ENCODE data around the gene KIF16B. TPM values are rescaled to one million over a fixed set of nuclear protein-coding genes. Genes with fewer than 3 reads are reported as not detected.
"Not testable (repeated sequence)": the region's sequence is repeated elsewhere in the genome, so short reads cannot be mapped to it uniquely, and the experiment has no call there.

The KIF16B gene
- total and polyA plus RNA-seq, 8 donors, result 5.0 to 59.8 (median 24.2) TPM

DNA sequence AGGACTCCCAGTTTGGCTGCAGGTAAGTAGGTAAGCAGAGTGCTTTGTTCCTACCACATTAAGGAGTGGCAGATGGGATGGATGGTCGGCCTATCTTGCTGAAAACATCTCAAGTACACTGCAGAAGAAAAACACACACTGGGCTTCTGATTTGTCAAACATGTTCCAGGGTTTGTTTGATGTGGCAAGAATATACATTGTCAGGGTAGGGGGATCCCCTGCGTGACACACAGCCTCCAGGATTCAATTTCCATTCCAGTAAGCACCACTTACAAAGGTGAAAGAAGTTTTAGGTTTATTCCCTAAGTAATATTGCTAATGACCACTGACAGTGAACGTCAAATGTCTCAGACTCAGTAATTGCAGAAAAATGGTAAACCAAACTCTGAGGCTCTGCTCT, 26.0 kb upstream of the KIF16B start:
- WGBS, 5 donors, result 55 to 76% (median 62%) methylated on average over 3 of the region's 3 CpGs
- TF ChIP-seq CTCF (IDR thresholded peaks at IDR 0.05) (no peak), EP300 (IDR thresholded peaks at IDR 0.05) (no peak), POLR2A (IDR thresholded peaks at IDR 0.05) (no peak), POLR2AphosphoS5 (IDR thresholded peaks at IDR 0.05) (no peak)
- H3K9me3 ChIP-seq, result no peaks in the 10 kb centered on the region
- peaks cover 0 to 11% (median 0%) of the 10 kb centered on the region in 3 donors for H3K27me3 ChIP-seq
- intact Hi-C loops (cut with DNase I; ENCODE audit: low total_unique reads), result no loop called here
- H3K36me3 ChIP-seq, result no peaks in the 10 kb centered on the region
- H3K27ac ChIP-seq, result no peak overlapping the region
- H3K4me3 ChIP-seq, result no peak overlapping the region
- no peaks in the 10 kb centered on the region for H3K4me1 ChIP-seq
- DNase-seq, result no peak

GRCh38 chr20:16596991-16597390, 23.7 kb upstream of the KIF16B start:
- Histone ChIP-seq H3K27ac (no peak overlapping the region), H3K4me3 (no peak overlapping the region), H3K9me3 (no peaks in the 10 kb centered on the region), H3K36me3 (no peaks in the 10 kb centered on the region), H3K4me1 (no peaks in the 10 kb centered on the region), H3K27me3 (peaks cover 0 to 5% (median 0%) of the 10 kb centered on the region in 3 donors)
- TF ChIP-seq POLR2A (IDR thresholded peaks at IDR 0.05) (no peak), CTCF (IDR thresholded peaks at IDR 0.05) (no peak), POLR2AphosphoS5 (IDR thresholded peaks at IDR 0.05) (no peak), EP300 (IDR thresholded peaks at IDR 0.05) (no peak)
- 84 to 89% (median 87%) methylated on average over 5 of the region's 5 CpGs for WGBS, 5 donors
- no peak for DNase-seq
- intact Hi-C loops (cut with DNase I; ENCODE audit: low total_unique reads), result no loop called here

DNA sequence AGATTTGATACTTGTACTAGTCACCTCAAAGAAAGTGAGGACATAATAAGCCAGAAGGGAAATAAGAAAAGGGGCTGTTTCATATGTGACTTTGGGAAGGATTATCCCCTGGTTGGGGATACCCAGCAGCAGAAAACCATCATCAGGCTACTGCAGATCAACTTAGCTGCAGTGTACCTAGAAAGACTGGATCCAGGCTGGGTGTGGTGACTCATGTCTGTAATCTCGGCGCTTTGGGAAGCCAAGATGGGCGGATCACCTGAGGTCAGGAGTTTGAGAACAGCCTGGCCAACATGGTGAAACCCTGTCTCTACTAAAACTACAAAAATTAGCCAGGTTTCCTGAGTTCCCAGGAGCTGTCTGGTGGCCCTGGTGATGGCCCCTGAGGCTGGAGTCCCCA, 23.2 kb upstream of the KIF16B start:
- H3K9me3 ChIP-seq; DNase-seq; intact Hi-C loops (cut with DNase I; ENCODE audit: low total_unique reads); H3K4me1 ChIP-seq; H3K27me3 ChIP-seq; H3K36me3 ChIP-seq; H3K4me3 ChIP-seq; H3K27ac ChIP-seq: not testable (repeated sequence)
- WGBS, 5 donors, result 17 to 63% (median 53%) methylated on average over 3 of the region's 3 CpGs

GRCh38 chr20:16595376-16595775, 22.1 kb upstream of the KIF16B start:
- Histone ChIP-seq H3K27ac (no peak overlapping the region), H3K4me3 (no peak overlapping the region), H3K9me3 (no peaks in the 10 kb centered on the region), H3K27me3 (peaks cover 0 to 5% (median 0%) of the 10 kb centered on the region in 3 donors), H3K36me3 (no peaks in the 10 kb centered on the region), H3K4me1 (no peaks in the 10 kb centered on the region)
- intact Hi-C loops (cut with DNase I; ENCODE audit: low total_unique reads), result no loop called here
- TF ChIP-seq POLR2A (IDR thresholded peaks at IDR 0.05) (no peak), EP300 (IDR thresholded peaks at IDR 0.05) (no peak)
- 81 to 96% (median 95%) methylated on average over 1 of the region's 1 CpG for WGBS, 5 donors
- DNase-seq, result no peak

DNA sequence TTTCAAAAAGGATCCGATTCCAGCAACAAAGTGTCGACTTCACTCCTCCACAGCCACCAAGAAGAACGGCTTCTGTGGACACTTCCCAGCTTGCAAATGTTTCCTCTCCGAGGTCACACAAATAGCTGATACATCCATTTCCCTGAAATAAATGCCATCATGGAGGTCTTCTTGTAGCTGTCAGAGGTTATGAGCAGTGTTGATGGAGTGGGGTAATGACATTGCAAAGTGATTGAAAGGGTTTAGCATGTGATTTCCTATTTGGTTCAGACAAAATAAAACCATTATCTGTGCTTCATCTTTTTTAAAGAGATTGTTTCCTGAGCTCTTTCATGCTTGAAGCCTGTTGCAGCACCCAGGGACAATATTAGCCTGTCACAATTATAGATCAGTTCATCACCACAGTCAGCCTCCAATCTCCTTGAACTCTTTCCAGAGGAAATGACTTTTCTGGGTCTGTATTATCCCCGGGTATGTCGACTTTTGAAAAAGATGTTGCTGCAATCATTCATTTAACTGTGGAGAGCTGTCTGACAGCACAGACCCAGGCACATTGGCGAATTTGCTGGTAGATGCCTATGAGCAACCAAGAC, 16.9 kb upstream of the KIF16B start:
- Histone ChIP-seq H3K4me1 (no peaks in the 10 kb centered on the region), H3K4me3 (no peak overlapping the region), H3K36me3 (no peaks in the 10 kb centered on the region), H3K9me3 (no peaks in the 10 kb centered on the region), H3K27me3 (no peaks in the 10 kb centered on the region), H3K27ac (no peak overlapping the region)
- no peak for TF ChIP-seq CTCF (IDR thresholded peaks at IDR 0.05)
- no peak for TF ChIP-seq POLR2A (IDR thresholded peaks at IDR 0.05)
- no peak for TF ChIP-seq POLR2AphosphoS5 (IDR thresholded peaks at IDR 0.05)
- TF ChIP-seq EP300 (IDR thresholded peaks at IDR 0.05), result no peak
- intact Hi-C loops (cut with DNase I; ENCODE audit: low total_unique reads), result no loop called here
- DNase-seq, result no peak
- 68 to 77% (median 76%) methylated on average over 7 of the region's 7 CpGs for WGBS, 5 donors

Measured in stomach (tissue), 9 donors.